ENCODE results near the gene EXT2. TPM values are rescaled to one million over a fixed set of nuclear protein-coding genes. Genes with fewer than 3 reads are reported as not detected.

Gene EXT2
- polyA plus RNA-seq, 1 of the 3 experiments (the other 2 are of a cell fraction) = 92.9 TPM

GRCh38 chr11:44165432-44165831, 70.0 kb downstream of the EXT2 start (continued):
- TF ChIP-seq, protein P1, sequence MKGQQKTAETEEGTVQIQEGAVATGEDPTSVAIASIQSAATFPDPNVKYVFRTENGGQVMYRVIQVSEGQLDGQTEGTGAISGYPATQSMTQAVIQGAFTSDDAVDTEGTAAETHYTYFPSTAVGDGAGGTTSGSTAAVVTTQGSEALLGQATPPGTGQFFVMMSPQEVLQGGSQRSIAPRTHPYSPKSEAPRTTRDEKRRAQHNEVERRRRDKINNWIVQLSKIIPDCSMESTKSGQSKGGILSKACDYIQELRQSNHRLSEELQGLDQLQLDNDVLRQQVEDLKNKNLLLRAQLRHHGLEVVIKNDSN (IDR thresholded peaks at IDR 0.05; ENCODE audit: borderline replicate concordance, low read depth) = no peak
- no peak for TF ChIP-seq ELF1 (IDR thresholded peaks at IDR 0.05)
- TF ChIP-seq FOXM1 (IDR thresholded peaks at IDR 0.05; ENCODE audit: low read depth) = no peak

GRCh38 chr11:44167046-44167445, 71.6 kb downstream of the EXT2 start:
- Histone ChIP-seq H3K4me3 (ENCODE audit: low read depth in 2 of 2, low read length in 1 of 2) (no peak overlapping the region), H2AFZ (ENCODE audit: low read depth) (no peak overlapping the region), H3K9me2 (no peaks in the 10 kb centered on the region), H3K36me3 (replicated peaks in 1 of 2; ENCODE audit: control insufficient read depth in 1 of 2, insufficient read depth in 2 of 2, low read length in 1 of 2) (no peaks in the 10 kb centered on the region), H4K20me1 (ENCODE audit: insufficient read depth) (no peaks in the 10 kb centered on the region), H3K4me2 (no peak overlapping the region), H3K27me3 (ENCODE audit: insufficient read depth) (no peaks in the 10 kb centered on the region), H3K9ac (no peak overlapping the region), H3K27ac (ENCODE audit: low read depth in 2 of 2, low read length in 1 of 2) (no peak overlapping the region), H3K4me1 (ENCODE audit: control insufficient read depth in 1 of 2, insufficient read depth in 2 of 2, low read depth in 1 of 2, low read length in 1 of 2) (peaks cover 15 to 20% of the 10 kb centered on the region in 2 experiments; a peak in 3 of 4 replicates), H3K79me2 (ENCODE audit: insufficient read depth) (no peaks in the 10 kb centered on the region), H3K9me3 (no peaks in the 10 kb centered on the region), H3F3A (replicated peaks; ENCODE audit: insufficient read depth) (no peaks in the 10 kb centered on the region)
- CTCF ChIA-PET = interaction anchor here (1.3 kb wide), 1 partner anchor 10 kb away, joined by 4 read pairs; no protein-coding TSS in a partner anchor
- 93% methylated on average over 2 of the region's 2 CpGs for WGBS (ENCODE audit: low lambda C conversion rate)
- no peak for DNase-seq
- POLR2A ChIA-PET = no interaction called here
- TF ChIP-seq NRF1 (IDR thresholded peaks at IDR 0.05; ENCODE audit: low read depth, low read length) = no peak
- TF ChIP-seq FOXM1 (IDR thresholded peaks at IDR 0.05; ENCODE audit: low read depth) = no peak
- no peak for TF ChIP-seq ELF1 (IDR thresholded peaks at IDR 0.05)
- TF ChIP-seq TAF1 (IDR thresholded peaks at IDR 0.05; ENCODE audit: borderline replicate concordance, low read depth, low read length) = no peak
- no peak for TF ChIP-seq SIN3A (IDR thresholded peaks at IDR 0.05; ENCODE audit: borderline replicate concordance, low read depth, low read length)
- no peak for TF ChIP-seq RXRA (IDR thresholded peaks at IDR 0.05; ENCODE audit: borderline replicate concordance, low read depth)
- TF ChIP-seq, protein P2, sequence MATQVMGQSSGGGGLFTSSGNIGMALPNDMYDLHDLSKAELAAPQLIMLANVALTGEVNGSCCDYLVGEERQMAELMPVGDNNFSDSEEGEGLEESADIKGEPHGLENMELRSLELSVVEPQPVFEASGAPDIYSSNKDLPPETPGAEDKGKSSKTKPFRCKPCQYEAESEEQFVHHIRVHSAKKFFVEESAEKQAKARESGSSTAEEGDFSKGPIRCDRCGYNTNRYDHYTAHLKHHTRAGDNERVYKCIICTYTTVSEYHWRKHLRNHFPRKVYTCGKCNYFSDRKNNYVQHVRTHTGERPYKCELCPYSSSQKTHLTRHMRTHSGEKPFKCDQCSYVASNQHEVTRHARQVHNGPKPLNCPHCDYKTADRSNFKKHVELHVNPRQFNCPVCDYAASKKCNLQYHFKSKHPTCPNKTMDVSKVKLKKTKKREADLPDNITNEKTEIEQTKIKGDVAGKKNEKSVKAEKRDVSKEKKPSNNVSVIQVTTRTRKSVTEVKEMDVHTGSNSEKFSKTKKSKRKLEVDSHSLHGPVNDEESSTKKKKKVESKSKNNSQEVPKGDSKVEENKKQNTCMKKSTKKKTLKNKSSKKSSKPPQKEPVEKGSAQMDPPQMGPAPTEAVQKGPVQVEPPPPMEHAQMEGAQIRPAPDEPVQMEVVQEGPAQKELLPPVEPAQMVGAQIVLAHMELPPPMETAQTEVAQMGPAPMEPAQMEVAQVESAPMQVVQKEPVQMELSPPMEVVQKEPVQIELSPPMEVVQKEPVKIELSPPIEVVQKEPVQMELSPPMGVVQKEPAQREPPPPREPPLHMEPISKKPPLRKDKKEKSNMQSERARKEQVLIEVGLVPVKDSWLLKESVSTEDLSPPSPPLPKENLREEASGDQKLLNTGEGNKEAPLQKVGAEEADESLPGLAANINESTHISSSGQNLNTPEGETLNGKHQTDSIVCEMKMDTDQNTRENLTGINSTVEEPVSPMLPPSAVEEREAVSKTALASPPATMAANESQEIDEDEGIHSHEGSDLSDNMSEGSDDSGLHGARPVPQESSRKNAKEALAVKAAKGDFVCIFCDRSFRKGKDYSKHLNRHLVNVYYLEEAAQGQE (IDR thresholded peaks at IDR 0.05; ENCODE audit: low read depth, low read length) = no peak
- no peak for TF ChIP-seq TCF12 (IDR thresholded peaks at IDR 0.05)
- TF ChIP-seq MEF2A (IDR thresholded peaks at IDR 0.05; ENCODE audit: borderline replicate concordance, low read depth) = no peak
- TF ChIP-seq, protein P3, sequence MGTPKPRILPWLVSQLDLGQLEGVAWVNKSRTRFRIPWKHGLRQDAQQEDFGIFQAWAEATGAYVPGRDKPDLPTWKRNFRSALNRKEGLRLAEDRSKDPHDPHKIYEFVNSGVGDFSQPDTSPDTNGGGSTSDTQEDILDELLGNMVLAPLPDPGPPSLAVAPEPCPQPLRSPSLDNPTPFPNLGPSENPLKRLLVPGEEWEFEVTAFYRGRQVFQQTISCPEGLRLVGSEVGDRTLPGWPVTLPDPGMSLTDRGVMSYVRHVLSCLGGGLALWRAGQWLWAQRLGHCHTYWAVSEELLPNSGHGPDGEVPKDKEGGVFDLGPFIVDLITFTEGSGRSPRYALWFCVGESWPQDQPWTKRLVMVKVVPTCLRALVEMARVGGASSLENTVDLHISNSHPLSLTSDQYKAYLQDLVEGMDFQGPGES (IDR thresholded peaks at IDR 0.05; ENCODE audit: low read depth, low read length) = no peak
- TF ChIP-seq GABPA (IDR thresholded peaks at IDR 0.05; ENCODE audit: low read depth) = no peak
- TF ChIP-seq MXI1 (IDR thresholded peaks at IDR 0.05; ENCODE audit: low read depth, low read length) = no peak
- TF ChIP-seq USF2 (IDR thresholded peaks at IDR 0.05; ENCODE audit: borderline replicate concordance, low read depth, low read length) = no peak
- TF ChIP-seq FOSL2 (IDR thresholded peaks at IDR 0.05; ENCODE audit: borderline replicate concordance, low read depth) = no peak
- no peak for TF ChIP-seq EZH2phosphoT487 (IDR thresholded peaks at IDR 0.05; ENCODE audit: borderline replicate concordance, low read depth)
